HT1080 (cell line): ENCODE data around the gene TTC1. TPM values are rescaled to one million over a fixed set of nuclear protein-coding genes. Genes with fewer than 3 reads are reported as not detected.
"Not testable (repeated sequence)": the region's sequence is repeated elsewhere in the genome, so short reads cannot be mapped to it uniquely, and the experiment has no call there.

Source experiments
- DNase-seq: peaks from one replicate; pipeline ENCODE4 v3.0.0-alpha.2; 2015; ENCODE audit warnings: low read depth
- polyA plus RNA-seq, 2 experiments: library from polyadenylated mRNA; depleted of rRNA; stranded (reverse); fragments of >200 nt; gene quantifications; 2 replicates each; pipeline ENCODE4 v1.2.3, GENCODE V29; 2015
- total RNA-seq: library from RNA; depleted of rRNA; stranded (reverse); fragments of >200 nt; shearing (Covaris generic); gene quantifications from 2 replicates; pipeline ENCODE4 v1.2.3, GENCODE V29; 2014; rRNA removed

The TTC1 gene
- total RNA-seq: 80.1 and 87.2 TPM in 2 replicates
- 90.6 and 95.3 TPM in 2 replicates for polyA plus RNA-seq (2015; cell fraction: cytosol; rRNA removed)
- polyA plus RNA-seq (2015; cell fraction: nucleus; rRNA removed): 54.6 and 61.0 TPM in 2 replicates

GRCh38 chr5:160008877-160009590 lies at the start of gene TTC1:
TSS of gene TTC1 (plus strand) at chr5:160009139. CDS start at chr5:160010529, 1,390 bp downstream.
- peak; percentile 96 for DNase-seq

GRCh38 chr5:159961176-159962160 lies 47.5 kb upstream of the TTC1 start:
- DNase-seq: no peak

- DNase-seq: no peak
These were observed 46.7 kb upstream of the TTC1 start for GRCh38 chr5:159962214-159962613.

GRCh38 chr5:159963935-159964334 lies 45.0 kb upstream of the TTC1 start:
- no peak for DNase-seq

GRCh38 chr5:159965031-159965837 lies 43.7 kb upstream of the TTC1 start:
- peak; percentile 61 for DNase-seq

GRCh38 chr5:159965838-159966128 lies 43.2 kb upstream of the TTC1 start:
- not testable (repeated sequence) for DNase-seq

GRCh38 chr5:159969966-159970365 lies 39.0 kb upstream of the TTC1 start:
- DNase-seq: no peak

- no peak for DNase-seq
These were observed 37.9 kb upstream of the TTC1 start for GRCh38 chr5:159971038-159971437.

GRCh38 chr5:159971514-159971913 lies 37.4 kb upstream of the TTC1 start:
- DNase-seq: no peak

- no peak for DNase-seq
These were observed 36.9 kb upstream of the TTC1 start for GRCh38 chr5:159971931-159972461.

GRCh38 chr5:159972538-159973362 lies 36.2 kb upstream of the TTC1 start:
- DNase-seq: no peak

- peak; percentile 96 for DNase-seq
These were observed 33.4 kb upstream of the TTC1 start for GRCh38 chr5:159975462-159976019.

GRCh38 chr5:159976921-159977320 lies 32.0 kb upstream of the TTC1 start:
- no peak for DNase-seq

- DNase-seq: no peak
These were observed 30.6 kb upstream of the TTC1 start for GRCh38 chr5:159978358-159978757.

GRCh38 chr5:159982421-159983173 lies 26.3 kb upstream of the TTC1 start:
- DNase-seq: no peak

GRCh38 chr5:159987031-159987674 lies 21.8 kb upstream of the TTC1 start:
- peak; percentile 78 for DNase-seq

GRCh38 chr5:159990506-159990905 lies 18.4 kb upstream of the TTC1 start:
- DNase-seq: peak; percentile 37

- no peak for DNase-seq
These were observed 16.4 kb upstream of the TTC1 start for GRCh38 chr5:159992566-159992965.

GRCh38 chr5:159993194-159993593 lies 15.7 kb upstream of the TTC1 start:
- no peak for DNase-seq
